Ovary (tissue), 9 donors: ENCODE measurements around the gene CNKSR3. TPM values are rescaled to one million over a fixed set of nuclear protein-coding genes. Genes with fewer than 3 reads are reported as not detected.

Experiments
- DNase-seq, 5 donors: peaks; one replicate each; pipeline ENCODE4 v3.0.0-alpha.2; 2019 to 2020
- H3K27ac ChIP-seq, 2 donors: fragments of 200-600 bp; one replicate each; pipeline versions ENCODE4 v1.5.1 to v1.8.0; 2019 to 2022
- H3K27me3 ChIP-seq: fragments of 200-600 bp; one replicate; pipeline ENCODE4 v1.8.0; 2022
- H3K36me3 ChIP-seq: fragments of 200-600 bp; sonication (generic); one replicate; pipeline ENCODE4 v1.5.1; 2019
- H3K4me1 ChIP-seq: one replicate; pipeline ENCODE4 v1.8.1; 2013; ENCODE audit warnings: mild to moderate bottlenecking, moderate library complexity; ENCODE audit not compliant: insufficient read depth
- H3K4me3 ChIP-seq: fragments of 200-600 bp; sonication (generic); one replicate; pipeline ENCODE4 v1.5.1; 2017
- H3K9me3 ChIP-seq, 2 donors: fragments of 200-600 bp in 1 of 2; sonication (generic) in 1 of 2; one replicate each; pipeline versions ENCODE4 v1.5.1 to v1.8.1; 2013 to 2019; ENCODE audit warnings: mild to moderate bottlenecking in 1 of 2, moderate library complexity in 1 of 2
- CTCF ChIP-seq, 3 donors: fragments of 450-650 bp in 2 of 3; fragments of 200-600 bp in 1 of 3; IDR thresholded peaks; one replicate each; pipeline versions ENCODE4 v1.5.1 to v1.8.0; 2016 to 2022; ENCODE audit warnings: antibody characterized with exemption in 3 of 3, mild to moderate bottlenecking in 1 of 3
- EP300 ChIP-seq: sonication (generic); formaldehyde crosslinking; IDR thresholded peaks from one replicate; pipeline ENCODE4 v1.6.1; 2017; ENCODE audit warnings: antibody characterized with exemption
- POLR2A ChIP-seq: fragments of 450-650 bp; IDR thresholded peaks from one replicate; pipeline ENCODE4 v1.6.1; 2017; ENCODE audit warnings: antibody characterized with exemption, mild to moderate bottlenecking, moderate library complexity
- WGBS, 3 donors: extraction: QIAGEN DNeasy Blood & Tissue Kit in 1 of 3; methylation state at CpG; one replicate each; pipeline versions ENCODE4 v1.1.5 to v1.1.7; 2013 to 2017; 5-methylcytosine and 5-hydroxymethylcytosine counted together
- intact Hi-C, 4 donors: fragments of 100-400 bp; cut with DNase I; formaldehyde crosslinking; loops; one replicate each; pipeline versions ENCODE4 v1.11.0 to v1.15.1; 2022 to 2023
- polyA plus RNA-seq, 2 donors: library from polyadenylated mRNA; stranded (reverse); fragments of 200-250 nt in 1 of 2; fragments of 350-450 nt in 1 of 2; fragmentation: Illumina TruSeq in 1 of 2; extraction: RNeasy Lipid Tissue Mini Kit (QIAGEN cat#74804) in 1 of 2; gene quantifications; one replicate each; pipeline ENCODE4 v1.2.3, GENCODE V29; 2013 to 2014
- total RNA-seq, 7 donors: library from RNA; depleted of rRNA in 2 of 7; stranded (reverse); fragments of >200 nt in 2 of 7; fragmentation: NEBNext Ultra II Directional in 3 of 7; extraction: Animal tissue kit (Norgen Biotek cat#: 25700) in 3 of 7; gene quantifications; one replicate each; pipeline versions ENCODE4 v1.1.0 to v1.2.4, GENCODE V29; 2016 to 2023
- donor health status: DM: no; HTN: no; CAD: no; lungs with moderate emphysema.
- donor health status: DM: no; HTN: no; CAD: no.
- donor health status: Bipolar disorder and iron deficiency.
- donor health status: DM: yes; HTN: yes; CAD: no.
- donor health status: DM: no; HTN: no; CAD: no.
- donor health status: DM: yes; HTN: yes; CAD: no.

CNKSR3 gene
- total and polyA plus RNA-seq, 9 donors, result 8.6 to 16.7 (median 13.4) TPM

GRCh38 chr6:154537511-154538325 lies 27.2 kb upstream of the CNKSR3 start:
- Histone ChIP-seq H3K4me3 (no peak overlapping the region), H3K27me3 (no peaks in the 10 kb centered on the region), H3K9me3 (no peaks in the 10 kb centered on the region), H3K4me1 (no peaks in the 10 kb centered on the region), H3K36me3 (no peaks in the 10 kb centered on the region), H3K27ac (no peak overlapping the region)
- TF ChIP-seq CTCF (IDR thresholded peaks at IDR 0.05), result no peak
- intact Hi-C loops, result no loop called here
- WGBS, 3 donors, result 78 to 83% (median 80%) methylated on average over 13 of the region's 13 CpGs
- DNase-seq, result no peak

DNA sequence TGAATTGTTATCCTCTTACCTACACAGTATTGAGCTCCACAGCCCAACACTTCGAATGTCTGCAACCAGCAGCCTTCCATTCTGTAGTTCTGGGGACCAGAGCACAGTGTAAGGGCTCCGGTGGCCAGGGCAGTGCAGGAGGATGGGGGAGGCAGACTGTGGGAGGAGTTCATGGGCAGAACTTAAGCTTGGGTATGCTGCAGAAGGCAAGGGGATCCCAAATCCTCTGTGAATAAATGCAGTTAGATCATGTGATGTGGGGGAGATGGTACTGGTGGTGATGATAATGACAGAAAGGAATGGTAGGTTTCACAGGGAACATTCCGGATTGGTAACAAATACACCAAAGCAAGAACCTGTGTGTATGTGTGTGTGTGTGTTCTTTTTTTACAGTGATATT lies 26.5 kb upstream of the CNKSR3 start:
- no peak for DNase-seq
- Histone ChIP-seq H3K4me1 (no peaks in the 10 kb centered on the region), H3K4me3 (no peak overlapping the region), H3K9me3 (no peaks in the 10 kb centered on the region), H3K27ac (no peak overlapping the region), H3K36me3 (no peaks in the 10 kb centered on the region), H3K27me3 (no peaks in the 10 kb centered on the region)
- WGBS, 3 donors, result 89 to 98% (median 95%) methylated on average over 3 of the region's 3 CpGs
- intact Hi-C loops, result no loop called here
- TF ChIP-seq CTCF (IDR thresholded peaks at IDR 0.05) (no peak), POLR2A (no peak), EP300 (no peak)

DNA sequence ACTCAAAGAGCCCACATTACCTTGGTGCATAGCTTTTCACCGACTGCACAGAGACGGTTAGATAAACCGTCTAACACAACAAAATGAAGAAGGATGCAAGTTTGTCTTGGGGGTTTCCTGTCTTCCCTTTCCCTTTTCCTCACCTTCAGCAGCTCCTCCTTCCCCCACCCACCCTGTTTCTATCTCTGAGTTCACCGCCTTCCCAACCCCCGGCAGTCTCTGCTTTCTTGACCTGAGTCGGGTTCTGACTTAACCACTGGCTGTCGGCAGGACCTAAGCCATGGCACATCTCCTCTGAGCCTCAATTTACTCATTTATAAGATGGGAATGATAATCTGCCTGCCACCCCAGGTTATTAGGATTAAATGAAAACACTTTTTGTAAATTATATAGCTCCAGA lies 25.8 kb upstream of the CNKSR3 start:
- intact Hi-C loops, result no loop called here
- TF ChIP-seq POLR2A (no peak), CTCF (IDR thresholded peaks at IDR 0.05) (no peak), EP300 (no peak)
- DNase-seq, result no peak
- WGBS, 3 donors, result 88 to 91% (median 88%) methylated on average over 7 of the region's 7 CpGs
- Histone ChIP-seq H3K4me1 (no peaks in the 10 kb centered on the region), H3K36me3 (no peaks in the 10 kb centered on the region), H3K4me3 (no peak overlapping the region), H3K27me3 (no peaks in the 10 kb centered on the region), H3K9me3 (no peaks in the 10 kb centered on the region), H3K27ac (no peak overlapping the region)

GRCh38 chr6:154535851-154536250 lies 25.4 kb upstream of the CNKSR3 start:
- no peaks in the 10 kb centered on the region for H3K27me3 ChIP-seq
- no peaks in the 10 kb centered on the region for H3K4me1 ChIP-seq
- no peak for DNase-seq
- intact Hi-C loops, result no loop called here
- no peak overlapping the region for H3K27ac ChIP-seq
- TF ChIP-seq EP300 (no peak), CTCF (IDR thresholded peaks at IDR 0.05) (no peak), POLR2A (no peak)
- no peak overlapping the region for H3K4me3 ChIP-seq
- no peaks in the 10 kb centered on the region for H3K9me3 ChIP-seq
- no peaks in the 10 kb centered on the region for H3K36me3 ChIP-seq
- WGBS, 3 donors, result 66 to 79% (median 74%) methylated on average over 2 of the region's 2 CpGs
